H1 (cell line): ENCODE results near the gene HSD3B1.

Source experiments
- ATF3 ChIP-seq: IDR thresholded peaks from 2 replicates; pipeline ENCODE4 v1.6.1; 2011; ENCODE audit warnings: low read depth, mild to moderate bottlenecking, low read length; ENCODE audit not compliant: insufficient read depth
- CHD2 ChIP-seq: IDR thresholded peaks from 2 replicates; pipeline ENCODE4 v1.6.1; 2012; ENCODE audit warnings: low read length, improper control_type of control experiment
- CTCF ChIP-seq, 3 experiments: IDR thresholded peaks; 1 replicate in 2 of 3; 2 replicates in 1 of 3; pipeline versions ENCODE4 v1.5.1 to v1.6.1; 2011; ENCODE audit warnings: low read length in 3 of 3, mild to moderate bottlenecking in 3 of 3, inconsistent platforms in 2 of 3, low read depth in 1 of 3, moderate library complexity in 1 of 3; ENCODE audit not compliant: insufficient read depth in 1 of 3; ENCODE audit errors: control extremely low read depth in 1 of 3
- NRF1 ChIP-seq: IDR thresholded peaks from 2 replicates; pipeline ENCODE4 v1.6.1; 2011; ENCODE audit warnings: mild to moderate bottlenecking, low read depth, low read length, improper control_type of control experiment
- POLR2A ChIP-seq, 2 experiments: IDR thresholded peaks; 1 replicate in 1 of 2; 2 replicates in 1 of 2; pipeline ENCODE4 v1.6.1; 2011; ENCODE audit warnings: low read depth in 2 of 2, low read length in 2 of 2, mild to moderate bottlenecking in 2 of 2; ENCODE audit errors: control extremely low read depth in 1 of 2
- POLR2AphosphoS5 ChIP-seq: IDR thresholded peaks from 2 replicates; pipeline ENCODE4 v1.6.1; 2011; ENCODE audit warnings: low read depth, low read length
- RFX5 ChIP-seq: IDR thresholded peaks from 2 replicates; pipeline ENCODE4 v1.6.1; 2011; ENCODE audit warnings: low read depth, low read length, improper control_type of control experiment, borderline replicate concordance
- RNF2 ChIP-seq: fragments of 200-900, 300-1000 bp; sonication (generic); IDR thresholded peaks from 2 replicates; pipeline ENCODE4 v1.7.1; 2016; ENCODE audit warnings: borderline replicate concordance, low read depth, mild to moderate bottlenecking, antibody characterized with exemption, low read length; ENCODE audit not compliant: poor library complexity, severe bottlenecking; ENCODE audit errors: missing control alignments
- SP1 ChIP-seq: IDR thresholded peaks from 2 replicates; pipeline ENCODE4 v1.6.1; 2011; ENCODE audit warnings: low read depth, low read length
- ZNF274 ChIP-seq: IDR thresholded peaks from 2 replicates; pipeline ENCODE4 v1.7.0; 2012; ENCODE audit warnings: low read length, borderline replicate concordance; ENCODE audit errors: extremely low read depth

GRCh38 chr1:119466445-119466844 lies 40.6 kb upstream of the HSD3B1 start:
- no peak for TF ChIP-seq CTCF (IDR thresholded peaks at IDR 0.05; ENCODE audit: control extremely low read depth in 1 of 3, insufficient read depth in 1 of 3, low read depth in 1 of 3, low read length in 3 of 3)
- no peak for TF ChIP-seq RFX5
- TF ChIP-seq ATF3, result no peak
- no peak for TF ChIP-seq NRF1
- TF ChIP-seq CHD2, result no peak
- TF ChIP-seq POLR2AphosphoS5, result no peak
- TF ChIP-seq POLR2A (IDR thresholded peaks at IDR 0.05; ENCODE audit: control extremely low read depth in 1 of 2, low read depth in 2 of 2, low read length in 2 of 2), result no peak
- TF ChIP-seq SP1, result no peak
- TF ChIP-seq ZNF274, result no peak
- TF ChIP-seq RNF2, result no peak
